ENCODE measurements around the gene ERCC2.
"Not testable (repeated sequence)": the region's sequence is repeated elsewhere in the genome, so short reads cannot be mapped to it uniquely, and the experiment has no call there.

Gene ERCC2

GRCh38 chr19:45333609-45334303, 36.6 kb downstream of the ERCC2 start:
- DNase-seq (ENCODE audit: low spot score) = no peak

- no peak for DNase-seq (ENCODE audit: low spot score)
Observed at GRCh38 chr19:45331411-45331810, 39.0 kb downstream of the ERCC2 start.

GRCh38 chr19:45327404-45328143, 42.8 kb downstream of the ERCC2 start:
- DNase-seq (ENCODE audit: low spot score) = no peak

- no peak for DNase-seq (ENCODE audit: low spot score)
Observed at GRCh38 chr19:45324349-45324907, 45.9 kb downstream of the ERCC2 start.

- DNase-seq (ENCODE audit: low spot score) = no peak
Observed at GRCh38 chr19:45323671-45324081, 46.7 kb downstream of the ERCC2 start.

GRCh38 chr19:45322744-45323281, 47.6 kb downstream of the ERCC2 start, which contains the start of gene CKM:
Gene CKM (minus strand): TSS chr19:45322875. CDS start chr19:45319713, 3,162 bp downstream.
- no peak for DNase-seq (ENCODE audit: low spot score)

GRCh38 chr19:45322311-45322710, 48.1 kb downstream of the ERCC2 start:
- no peak for DNase-seq (ENCODE audit: low spot score)

GRCh38 chr19:45321848-45322247, 48.5 kb downstream of the ERCC2 start:
- no peak for DNase-seq (ENCODE audit: low spot score)

GRCh38 chr19:45320997-45321775, 49.2 kb downstream of the ERCC2 start:
- no peak for DNase-seq (ENCODE audit: low spot score)

GRCh38 chr19:45315304-45315703, 55.1 kb downstream of the ERCC2 start:
- no peak for DNase-seq (ENCODE audit: low spot score)

- no peak for DNase-seq (ENCODE audit: low spot score)
Observed at GRCh38 chr19:45314708-45315245, 55.6 kb downstream of the ERCC2 start.

GRCh38 chr19:45312285-45312684, 58.1 kb downstream of the ERCC2 start:
- DNase-seq (ENCODE audit: low spot score) = not testable (repeated sequence)

- DNase-seq (ENCODE audit: low spot score) = no peak
Observed at GRCh38 chr19:45311621-45312020, 58.8 kb downstream of the ERCC2 start.

GRCh38 chr19:45309322-45309721, 61.1 kb downstream of the ERCC2 start:
- not testable (repeated sequence) for DNase-seq (ENCODE audit: low spot score)

GRCh38 chr19:45307361-45307760, 63.0 kb downstream of the ERCC2 start:
- no peak for DNase-seq (ENCODE audit: low spot score)

- DNase-seq (ENCODE audit: low spot score) = no peak
Observed at GRCh38 chr19:45306518-45307027, 63.8 kb downstream of the ERCC2 start.

GRCh38 chr19:45306040-45306439, 64.3 kb downstream of the ERCC2 start:
- no peak for DNase-seq (ENCODE audit: low spot score)

- no peak for DNase-seq (ENCODE audit: low spot score)
Observed at GRCh38 chr19:45305421-45305820, 65.0 kb downstream of the ERCC2 start.

- DNase-seq (ENCODE audit: low spot score) = no peak
Observed at GRCh38 chr19:45305007-45305406, 65.4 kb downstream of the ERCC2 start.

- no peak for DNase-seq (ENCODE audit: low spot score)
Observed at GRCh38 chr19:45304141-45304926, 66.0 kb downstream of the ERCC2 start.
